NCI-H748 (cell line): ENCODE measurements around the gene UBN2.

Experiments used
- DNase-seq: peaks from one replicate; lab custom pipeline; 2025; ENCODE audit not compliant: unreplicated experiment; lab: John Stamatoyannopoulos, UW

The UBN2 gene

GRCh38 chr7:139341776-139342226 lies 110.8 kb downstream of the UBN2 start:
- no peak for DNase-seq

- no peak for DNase-seq
Observed at GRCh38 chr7:139345042-139345441, 114.0 kb downstream of the UBN2 start.

- no peak for DNase-seq
Observed at GRCh38 chr7:139351027-139351426, 120.0 kb downstream of the UBN2 start.

- no peak for DNase-seq
Observed at GRCh38 chr7:139354729-139355128, 123.7 kb downstream of the UBN2 start.

- DNase-seq, result no peak
Observed at GRCh38 chr7:139355320-139355719, 124.3 kb downstream of the UBN2 start.
